HG03378 (cell line): ENCODE results near the gene CRYBA4.

ENCODE experiments used
- ATAC-seq: cut with Tn5 transposase; IDR thresholded peaks from one replicate; pipeline ENCODE4 v1.9.1; 2021; ENCODE audit warnings: mild to moderate bottlenecking, moderate library complexity; ENCODE audit not compliant: unreplicated experiment

The CRYBA4 gene

DNA sequence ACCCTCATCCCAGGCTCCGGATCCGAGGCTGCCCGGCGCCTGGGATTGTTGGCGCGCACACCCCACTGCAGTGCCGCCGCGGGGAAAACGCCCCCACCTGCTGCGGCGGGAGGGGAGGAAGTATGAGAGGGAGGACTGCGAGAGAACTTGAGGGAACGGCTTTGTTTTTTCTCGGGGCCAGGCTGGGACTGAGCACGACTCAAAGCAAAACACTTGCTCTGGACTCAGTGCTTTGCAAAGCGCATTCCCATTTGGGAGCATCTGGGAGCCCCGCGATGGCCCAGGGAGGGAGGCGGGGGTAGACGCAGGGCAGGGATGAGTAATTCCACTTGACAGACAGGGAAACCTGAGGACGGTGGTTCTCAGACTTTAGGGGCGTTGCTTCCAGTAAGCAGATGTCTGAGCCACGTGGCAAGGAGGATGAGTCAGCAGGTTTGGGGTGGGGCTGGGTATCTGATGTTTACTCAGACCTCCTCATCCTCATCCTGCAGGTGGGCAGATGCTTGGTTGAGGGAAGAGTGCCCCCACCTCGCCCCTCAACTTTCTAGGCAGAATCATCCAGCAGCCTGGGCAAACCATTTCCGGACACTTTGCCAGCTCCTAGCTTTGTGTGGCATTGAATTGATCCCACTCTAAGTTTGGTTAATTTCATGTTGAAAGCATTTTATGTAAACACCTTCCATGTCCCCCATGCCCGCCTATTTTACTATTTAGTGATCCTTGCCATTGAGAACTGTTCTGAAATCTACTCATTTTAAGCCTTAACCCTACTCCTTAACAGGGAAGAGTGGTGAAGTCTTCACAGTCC, 37.1 kb downstream of the CRYBA4 start:
- peak; percentile 63 for ATAC-seq

DNA sequence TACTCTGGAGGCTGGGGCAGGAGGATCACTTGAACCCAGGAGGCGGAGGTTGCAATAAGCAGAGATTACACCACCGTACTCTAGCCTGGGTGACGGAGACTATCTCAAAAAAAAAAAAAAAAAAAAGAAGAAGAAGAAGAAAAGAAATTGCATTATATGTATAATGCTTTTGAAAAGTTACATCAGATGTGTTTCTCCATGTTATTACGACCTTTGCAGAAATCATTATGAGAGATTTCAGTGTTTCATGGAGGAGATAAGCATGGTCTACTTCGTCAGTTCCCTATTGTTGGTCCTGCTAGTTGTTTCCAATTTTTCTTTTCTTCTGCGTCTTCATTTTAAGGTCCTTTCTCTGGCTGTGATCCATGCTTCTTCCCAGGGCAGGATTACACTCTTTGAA, 38.6 kb downstream of the CRYBA4 start:
- no peak for ATAC-seq

DNA sequence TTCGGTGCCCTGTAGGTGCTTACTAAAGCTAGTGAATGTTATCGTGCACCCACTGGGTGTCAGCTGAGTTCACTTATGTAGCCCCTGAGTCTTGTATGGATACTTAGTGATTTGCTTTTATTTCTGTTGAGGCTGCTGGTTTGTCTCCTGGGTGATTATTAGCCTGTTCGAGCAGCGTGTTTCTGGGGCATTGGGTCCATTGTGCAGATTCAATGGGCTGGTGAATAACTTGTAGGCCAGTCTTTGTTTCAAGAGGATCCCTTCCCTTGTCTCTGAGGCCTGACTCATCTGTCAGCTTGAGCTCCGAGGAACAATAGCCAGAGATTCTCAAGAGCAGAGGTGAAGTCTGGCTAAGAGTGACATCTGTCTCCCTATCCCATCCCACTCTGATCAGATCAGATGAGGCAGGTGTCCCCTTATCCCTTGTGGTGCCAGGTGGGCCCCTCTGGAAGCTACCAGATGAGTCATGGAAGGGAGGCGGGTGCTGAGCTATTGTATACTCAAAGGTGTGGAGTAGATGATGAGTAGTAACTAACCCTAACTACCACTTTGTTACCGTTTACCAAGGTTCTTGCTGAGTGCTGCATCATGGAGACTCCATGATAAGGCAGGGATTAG, 39.3 kb downstream of the CRYBA4 start:
- no peak for ATAC-seq

DNA sequence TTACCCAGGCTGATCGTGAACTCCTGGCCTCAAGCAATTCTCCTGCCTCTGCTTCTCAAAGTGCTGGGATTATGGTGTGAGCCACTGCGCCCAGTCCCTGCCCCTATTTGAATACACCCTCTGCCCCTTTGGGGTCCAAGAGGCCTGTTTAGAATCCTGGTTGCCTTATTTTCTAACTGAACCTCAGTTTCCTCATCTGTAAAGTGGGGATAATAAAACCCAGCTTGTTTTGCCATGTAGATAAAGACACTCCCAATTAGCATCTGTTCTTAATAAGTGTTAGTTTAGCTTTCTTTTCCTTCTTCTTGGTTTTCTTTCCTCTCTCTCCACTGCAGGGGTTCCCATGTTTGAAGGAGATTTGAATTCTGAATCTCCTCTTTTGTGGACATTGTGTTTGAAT, 40.4 kb downstream of the CRYBA4 start:
- ATAC-seq = no peak

DNA sequence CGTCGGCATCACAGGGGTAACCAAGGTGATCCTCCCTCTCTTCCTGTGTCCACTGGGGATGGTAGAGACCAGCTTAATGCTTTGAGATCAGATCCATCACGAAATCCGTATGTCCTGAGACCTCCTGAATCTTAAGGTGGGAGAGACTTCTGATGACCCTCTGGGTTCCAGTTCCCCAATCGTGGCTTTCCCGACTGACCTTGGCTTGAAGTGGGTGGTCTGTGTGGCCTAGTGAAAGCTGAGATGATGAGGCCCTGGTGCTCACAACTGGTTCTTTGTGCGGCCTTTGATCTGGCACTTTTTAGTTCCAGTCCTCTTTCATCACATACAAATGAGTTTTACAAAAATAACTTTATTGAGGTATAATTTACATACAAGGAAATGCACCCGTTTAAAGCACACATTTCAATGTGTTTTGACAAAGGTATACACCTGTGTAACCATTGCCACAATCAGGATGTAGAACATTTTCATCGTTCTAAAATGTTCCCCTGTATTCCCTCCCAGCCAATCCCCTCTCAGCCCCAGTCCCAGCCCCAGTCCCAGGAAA, 41.7 kb downstream of the CRYBA4 start:
- no peak for ATAC-seq

DNA sequence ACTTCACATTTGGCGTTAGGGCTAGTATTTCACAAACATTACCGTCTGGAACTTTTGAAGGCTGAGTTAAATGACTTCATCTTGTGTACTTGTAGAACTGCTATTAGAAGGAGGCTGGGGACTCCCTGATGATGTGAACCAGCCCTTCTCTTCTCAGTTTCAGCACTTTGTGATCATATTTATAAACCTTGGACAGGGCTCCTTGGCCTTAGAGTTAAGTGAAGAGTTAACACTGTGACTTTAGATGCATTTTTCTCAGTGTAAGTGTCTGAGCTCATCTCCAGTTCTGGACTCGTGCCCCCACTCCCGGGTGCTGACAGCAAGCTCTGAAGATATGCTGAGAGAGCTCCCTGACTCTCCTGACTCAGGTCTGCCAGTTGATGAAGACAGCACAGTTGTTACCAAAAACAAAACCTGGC, 44.1 kb downstream of the CRYBA4 start:
- peak; percentile 8 for ATAC-seq

DNA sequence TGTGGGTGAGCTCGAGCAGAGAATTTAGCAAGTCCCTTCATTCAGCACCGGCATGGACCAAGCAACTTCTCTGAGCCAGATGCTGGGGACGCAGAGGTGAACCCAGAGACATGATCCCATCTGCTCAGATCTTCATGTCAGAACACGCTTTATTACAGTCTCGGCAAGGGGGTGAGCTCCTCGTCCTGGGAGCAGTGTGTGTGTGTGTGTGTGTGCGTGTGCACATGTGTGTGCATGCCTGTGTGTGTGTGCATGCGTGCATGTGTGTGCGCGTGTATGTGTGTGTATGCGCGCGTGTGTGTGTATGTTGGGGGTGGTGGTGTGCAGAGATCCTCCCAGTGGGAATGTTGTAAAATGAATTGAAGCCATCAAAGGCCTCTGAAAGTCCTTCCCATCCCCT, 45.4 kb downstream of the CRYBA4 start:
- no peak for ATAC-seq

DNA sequence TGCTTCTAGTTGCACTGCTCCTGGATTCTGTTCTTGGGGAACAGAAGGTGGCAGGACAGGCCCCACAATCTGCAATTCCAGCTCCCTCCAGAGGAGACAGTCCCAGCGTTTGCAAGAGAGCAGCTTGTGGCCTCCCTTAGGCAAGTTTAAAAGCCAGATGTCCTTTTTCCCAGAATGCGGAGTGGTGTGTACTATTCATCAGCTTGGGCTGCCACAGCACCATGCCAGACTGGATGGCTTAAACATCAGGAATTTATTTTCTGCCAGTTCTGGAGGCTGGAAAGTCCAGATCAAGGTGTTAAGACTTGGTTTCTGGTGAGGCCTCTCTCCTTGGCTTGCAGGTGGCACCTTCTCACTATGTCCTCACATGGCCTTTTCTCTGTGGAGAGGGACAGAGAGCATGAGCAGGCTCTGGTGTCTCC, 47.3 kb downstream of the CRYBA4 start:
- ATAC-seq = no peak

DNA sequence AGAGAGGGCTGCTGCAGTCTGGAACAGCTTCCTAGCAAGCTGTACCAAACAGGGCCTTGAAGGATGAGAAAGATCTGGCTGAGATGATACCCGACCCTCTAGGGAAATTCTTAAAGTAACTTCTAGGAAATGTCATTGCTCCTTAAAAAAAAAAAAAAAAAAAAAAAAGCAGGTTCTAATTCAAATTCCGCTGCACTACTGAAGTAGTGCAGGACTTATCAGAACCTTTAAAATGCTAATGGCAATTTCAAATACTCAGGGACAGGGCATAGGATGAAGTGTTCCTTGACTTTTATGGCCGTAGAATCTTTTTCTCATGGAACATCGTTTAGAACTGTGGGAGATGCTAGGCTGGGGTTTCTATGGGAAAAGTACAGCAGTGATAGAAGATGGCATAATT, 48.7 kb downstream of the CRYBA4 start:
- no peak for ATAC-seq

DNA sequence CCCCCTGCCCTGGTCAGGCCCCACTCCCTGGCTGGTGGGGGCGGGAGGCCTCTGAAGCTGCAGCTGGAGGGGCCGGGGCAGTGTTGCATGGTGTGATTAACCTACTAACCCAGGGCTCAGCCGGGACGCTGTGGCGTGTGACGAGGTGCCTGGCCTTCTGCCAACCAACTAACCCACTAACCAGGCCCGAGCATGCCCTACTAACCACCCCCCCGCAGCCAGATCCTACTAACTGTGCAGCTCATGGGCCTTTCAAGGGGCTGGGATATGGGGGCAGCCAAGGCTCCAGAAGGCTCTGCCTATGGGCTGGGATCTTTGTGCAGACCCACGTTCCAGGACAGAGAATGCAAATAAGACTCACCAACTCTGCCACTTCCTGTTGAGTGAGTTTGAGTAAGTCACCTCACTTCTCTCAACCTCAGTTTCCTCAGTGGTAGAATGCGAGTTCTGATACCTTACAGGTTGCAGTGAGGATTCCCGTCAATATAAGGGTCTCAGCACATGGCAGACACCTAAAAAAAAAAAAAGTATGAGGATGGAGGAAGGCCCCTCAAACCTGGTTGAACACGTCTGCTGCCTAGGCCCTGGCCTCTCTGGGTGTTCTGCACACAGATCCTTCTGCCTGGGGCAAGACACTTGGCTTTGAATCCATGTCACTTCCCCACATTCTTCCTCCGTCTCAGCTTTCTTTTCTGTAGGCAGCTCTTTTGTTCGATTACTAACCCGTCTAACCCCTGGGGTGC, 49.7 kb downstream of the CRYBA4 start:
- ATAC-seq = peak; percentile 34

DNA sequence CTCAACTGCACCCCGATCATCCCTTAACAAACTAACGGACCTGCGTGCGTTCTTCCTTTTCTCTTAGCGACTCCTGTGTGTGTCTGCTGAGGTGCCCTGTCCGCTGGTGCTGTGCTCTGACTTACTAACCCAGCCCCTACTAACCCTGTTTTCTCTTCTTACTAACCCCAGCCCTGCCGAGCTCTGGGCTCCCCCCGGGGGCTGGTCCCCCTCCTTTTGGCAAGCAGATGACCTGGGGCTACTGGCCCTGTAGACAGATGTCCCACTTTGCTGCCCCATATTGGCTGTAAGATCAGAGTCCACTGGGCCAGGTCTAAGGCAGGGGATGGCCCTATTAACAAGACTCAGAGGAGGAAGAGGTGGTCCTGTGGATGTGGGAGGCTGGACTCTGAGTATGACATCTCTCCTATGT, 50.3 kb downstream of the CRYBA4 start:
- ATAC-seq = peak; percentile 12

DNA sequence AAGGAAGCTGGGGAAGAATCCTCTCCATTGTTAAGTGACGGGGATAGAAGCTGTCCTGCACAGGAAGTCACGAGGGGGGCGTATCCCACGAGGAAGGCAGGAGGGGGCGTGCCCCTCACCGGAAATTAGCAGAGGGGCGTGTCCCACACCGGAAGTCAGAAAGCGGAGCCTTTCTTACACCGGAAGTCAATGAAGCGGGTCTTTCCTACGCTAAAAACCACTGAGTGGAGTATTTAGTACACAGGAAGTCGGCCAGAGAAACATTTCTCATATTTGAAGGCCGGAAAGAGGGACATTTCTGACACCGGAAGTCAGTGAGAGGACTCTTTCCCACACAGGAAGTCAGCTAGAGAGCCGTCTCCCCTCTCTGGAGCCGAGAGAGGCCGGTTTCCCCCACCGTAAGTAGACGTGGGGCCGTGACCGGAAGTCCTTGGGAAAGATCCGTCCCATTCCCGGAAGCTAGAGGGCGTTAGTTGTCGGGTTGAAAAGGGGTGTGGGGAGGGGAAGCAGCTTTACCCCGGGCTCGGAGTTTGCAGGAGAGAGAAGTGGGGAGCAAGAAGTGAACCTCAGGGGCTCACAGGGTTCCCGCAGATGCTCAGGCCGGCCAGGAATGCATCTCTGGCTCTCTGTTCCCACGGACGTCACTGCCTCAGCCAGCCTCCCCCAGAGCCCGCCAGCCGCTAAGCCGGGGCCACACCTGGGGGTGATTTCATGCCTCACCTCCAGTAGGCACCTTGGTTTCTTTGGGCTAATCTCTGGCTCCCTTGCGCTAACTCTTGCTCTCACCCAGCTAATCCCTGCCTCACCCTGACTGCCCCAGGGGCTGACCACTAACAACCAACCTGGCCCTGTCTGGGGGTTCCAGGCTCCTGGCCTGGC, 51.1 kb downstream of the CRYBA4 start:
- ATAC-seq = peak; percentile 53

DNA sequence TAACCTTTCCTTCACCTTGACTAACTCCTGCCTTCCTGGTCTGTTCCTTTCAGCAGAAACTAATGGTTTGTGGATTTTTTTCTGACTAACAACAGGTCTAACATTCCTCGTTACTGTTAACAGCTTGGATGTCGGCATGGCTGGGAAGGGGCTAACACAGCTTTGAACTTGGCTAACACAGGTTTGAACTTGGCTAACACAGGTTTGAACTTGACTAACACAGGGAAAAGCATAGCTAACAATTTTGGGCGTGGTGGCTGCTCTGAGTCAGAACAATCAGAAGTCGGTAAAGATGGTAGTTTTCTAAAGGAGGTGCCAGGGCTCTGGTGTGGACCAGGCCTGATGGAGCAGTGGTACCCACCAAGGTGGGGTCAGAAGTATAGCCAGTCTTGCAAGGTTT, 51.7 kb downstream of the CRYBA4 start:
- no peak for ATAC-seq

DNA sequence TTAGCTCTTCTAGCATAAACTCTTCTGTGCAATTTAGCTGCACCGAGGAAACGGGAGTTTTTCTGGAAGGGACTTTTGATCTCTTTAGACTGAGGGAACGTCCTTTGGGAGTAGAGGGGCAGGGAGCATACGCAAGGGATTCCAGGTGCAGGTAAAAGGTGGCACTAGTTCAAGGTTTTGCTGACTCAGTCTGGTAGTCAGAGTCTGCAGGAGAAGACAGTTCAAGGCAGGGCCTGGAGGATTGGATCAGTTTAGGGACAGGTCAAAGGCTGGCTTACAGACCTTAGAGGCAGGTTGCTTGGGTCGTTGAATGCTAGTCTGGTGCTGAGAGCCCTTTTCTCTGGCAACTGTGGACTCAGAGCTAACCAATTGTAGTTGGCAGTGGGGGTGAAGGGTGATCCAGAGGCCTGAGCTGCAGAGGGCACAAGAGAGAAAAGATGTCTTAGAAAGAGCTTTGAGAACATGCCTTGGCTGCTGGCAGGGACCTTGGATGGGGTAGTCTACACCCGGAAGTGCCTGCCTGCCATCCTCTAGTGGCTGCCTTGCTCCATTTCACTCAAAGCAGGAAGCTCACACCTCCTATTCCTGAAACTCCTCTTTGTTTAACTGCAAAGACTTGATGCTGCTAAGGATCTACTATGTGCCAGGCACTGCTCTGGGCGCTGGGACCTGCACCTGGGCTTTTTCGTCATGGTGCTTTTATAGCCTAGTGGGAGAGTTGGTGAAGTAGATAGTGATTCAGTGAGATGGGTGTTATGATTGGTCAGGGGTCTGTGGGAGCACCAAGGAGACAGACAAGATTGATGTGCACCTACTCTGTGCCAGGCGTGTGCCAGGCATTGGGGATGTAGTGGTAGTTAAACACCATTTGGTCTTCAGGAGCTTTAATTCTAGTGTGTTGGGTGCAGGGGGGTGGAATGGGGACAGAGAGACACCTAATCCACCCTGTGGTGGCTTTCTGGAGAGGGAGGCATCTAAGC, 52.7 kb downstream of the CRYBA4 start:
- ATAC-seq = no peak

DNA sequence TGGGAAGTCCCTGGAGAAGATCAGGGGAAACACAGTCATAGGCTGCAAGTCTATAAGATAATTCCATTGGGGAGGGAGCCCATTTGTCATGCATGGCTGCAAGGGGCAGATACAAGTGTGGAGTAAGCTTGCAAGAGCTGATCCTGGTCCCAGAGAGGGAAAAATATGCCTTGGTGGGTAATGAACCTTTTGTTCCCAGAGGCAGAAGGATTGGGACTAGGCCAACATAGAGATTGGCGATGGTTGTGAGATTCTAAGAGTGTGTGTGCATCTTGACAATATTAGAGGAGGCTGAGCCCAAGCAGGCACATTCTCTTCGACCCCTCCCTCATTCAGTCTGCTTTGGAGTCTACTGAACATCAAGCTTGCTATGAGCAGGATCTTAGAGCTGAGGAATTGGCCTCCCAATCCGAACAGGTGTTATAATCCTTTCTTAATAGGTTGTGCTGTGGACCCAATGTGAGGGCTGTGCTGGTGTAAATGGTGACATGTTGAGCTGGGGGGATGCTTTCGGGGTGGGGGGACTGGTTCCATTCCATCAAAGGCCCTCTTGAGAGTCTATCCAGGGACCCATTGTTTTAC, 54.0 kb downstream of the CRYBA4 start:
- no peak for ATAC-seq

DNA sequence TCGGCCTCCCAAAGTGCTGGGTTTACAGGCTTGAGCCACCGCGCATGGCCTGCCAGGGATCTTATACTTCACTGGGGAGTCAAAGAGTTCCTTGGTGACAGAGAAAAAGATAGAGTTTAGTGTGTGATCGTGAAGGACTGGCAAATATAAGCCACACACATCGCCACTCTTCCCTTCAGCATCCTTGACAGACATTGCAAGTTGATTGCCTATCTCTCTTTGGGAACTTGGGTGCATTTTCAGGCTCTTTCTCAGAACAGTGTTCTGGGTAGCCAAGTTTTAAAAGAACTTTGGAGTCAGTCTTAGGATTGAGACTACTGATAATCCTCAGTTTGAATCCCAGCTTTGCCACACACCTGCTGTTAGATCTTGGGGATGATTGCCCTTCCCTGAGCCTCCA, 55.5 kb downstream of the CRYBA4 start:
- ATAC-seq = no peak

DNA sequence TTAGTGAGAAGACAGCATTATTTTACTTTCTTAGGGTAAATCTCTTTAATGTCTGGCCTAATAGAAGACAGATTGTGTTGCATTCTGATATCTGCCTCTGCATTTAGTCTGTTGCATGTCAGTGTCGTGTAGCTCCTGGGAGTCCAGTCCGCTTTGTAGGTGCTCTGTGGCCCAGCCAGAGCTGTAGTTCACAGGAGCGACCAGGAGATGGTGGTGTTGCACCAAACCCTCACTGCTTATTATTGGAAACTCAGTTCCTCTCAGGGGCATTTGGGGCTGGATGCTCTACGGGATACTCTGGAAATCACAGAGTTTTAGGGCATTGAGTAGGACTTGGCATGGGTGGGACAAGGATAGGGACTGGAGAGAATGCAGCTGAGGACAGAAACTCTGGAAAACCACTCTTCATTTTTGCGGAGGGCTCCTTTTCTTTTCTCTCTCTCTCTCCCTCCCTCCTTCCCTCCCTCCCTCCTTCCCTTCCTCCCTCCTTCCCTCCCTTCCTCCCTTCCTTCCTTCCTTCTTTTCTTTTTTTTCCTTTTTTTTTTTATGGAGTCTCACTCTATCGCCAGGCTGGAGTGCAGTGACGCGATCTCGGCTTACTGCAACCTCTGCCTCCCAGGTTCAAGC, 57.4 kb downstream of the CRYBA4 start:
- ATAC-seq = no peak
